Calu3 (cell line): Measurements from ENCODE around the gene GIT1. TPM values are rescaled to one million over a fixed set of nuclear protein-coding genes. Genes with fewer than 3 reads are reported as not detected.

Source experiments
- BruUV-seq: library from RNA; stranded (reverse); fragments of 400-500 nt; replicated peaks from 2 replicates; lab custom pipeline; 2021; lab: Mats Ljungman, UMichigan
- CTCF ChIA-PET: fragments of 300-600 bp; sonication (Branson Sonifier 250); formaldehyde crosslinking; loops from one replicate; lab custom pipeline; 2022; ENCODE audit warnings: antibody characterized with exemption; lab: Charles Lee
- DNase-seq: peaks from one replicate; pipeline ENCODE4 v3.0.0; 2022
- H3K27ac Mint-ChIP-seq: one replicate; pipeline ENCODE4 v1.8.0; 2022; ENCODE audit warnings: mixed read lengths; ENCODE audit not compliant: unreplicated experiment
- H3K27me3 Mint-ChIP-seq: one replicate; pipeline ENCODE4 v1.8.0; 2022; ENCODE audit warnings: mixed read lengths; ENCODE audit not compliant: unreplicated experiment
- H3K36me3 Mint-ChIP-seq: one replicate; pipeline ENCODE4 v1.8.0; 2022; ENCODE audit warnings: mild to moderate bottlenecking, moderate library complexity, mixed read lengths; ENCODE audit not compliant: insufficient read depth, unreplicated experiment
- H3K4me1 Mint-ChIP-seq: one replicate; pipeline ENCODE4 v1.8.0; 2022; ENCODE audit warnings: mild to moderate bottlenecking, low read depth, mixed read lengths; ENCODE audit not compliant: unreplicated experiment
- H3K4me3 Mint-ChIP-seq: one replicate; pipeline ENCODE4 v1.8.0; 2022; ENCODE audit warnings: mild to moderate bottlenecking, low read depth, moderate library complexity, mixed read lengths; ENCODE audit not compliant: unreplicated experiment
- H3K9me3 Mint-ChIP-seq: one replicate; pipeline ENCODE4 v1.8.0; 2022; ENCODE audit warnings: low read depth, mixed read lengths; ENCODE audit not compliant: unreplicated experiment
- CTCF ChIP-seq: fragments of 200-600 bp; IDR thresholded peaks from one replicate; pipeline ENCODE4 v1.8.0; 2022; ENCODE audit warnings: antibody characterized with exemption; ENCODE audit not compliant: unreplicated experiment
- intact Hi-C: fragments of 100-400 bp; cut with micrococcal nuclease; formaldehyde crosslinking; loops from one replicate; pipeline ENCODE4 v1.10.0; 2022; ENCODE audit not compliant: unreplicated experiment
- total RNA-seq: library from RNA; stranded (reverse); gene quantifications from 2 replicates; pipeline ENCODE4 v1.2.3, GENCODE V29; 2022

The GIT1 gene
- total RNA-seq, 1 experiment from 2014 or later: 47.7 TPM

DNA sequence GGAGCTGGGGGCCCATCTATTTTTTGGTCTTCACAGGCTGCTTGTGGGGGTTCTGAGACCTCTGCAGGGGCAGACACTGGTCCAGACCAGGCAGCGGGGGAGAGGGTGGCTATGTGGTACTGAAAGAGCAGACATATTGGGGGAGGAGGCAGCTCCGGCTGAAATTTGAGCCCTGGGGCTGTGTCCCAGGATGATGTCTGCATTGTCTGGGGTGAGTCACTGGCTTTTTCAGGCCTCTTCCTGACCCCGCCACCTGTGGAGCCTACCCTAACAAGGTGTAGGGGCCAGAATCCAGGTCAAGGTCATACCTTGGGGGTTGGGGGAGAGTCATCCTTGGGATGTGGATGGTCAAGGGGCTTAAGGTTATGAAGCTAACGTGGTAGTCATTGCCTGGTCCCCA lies 30.8 kb upstream of the GIT1 start:
- peaks cover 34% of the 10 kb centered on the region for H3K27me3 Mint-ChIP-seq
- DNase-seq: no peak
- no peak overlapping the region for H3K27ac Mint-ChIP-seq
- intact Hi-C loops: no loop called here
- CTCF ChIA-PET: no interaction called here
- peaks cover 16% of the 10 kb centered on the region for H3K36me3 Mint-ChIP-seq
- peaks cover 8% of the 10 kb centered on the region for H3K4me1 Mint-ChIP-seq
- BruUV-seq: no TSS peak
- TF ChIP-seq CTCF: no peak
- H3K4me3 Mint-ChIP-seq: no peak overlapping the region
- no peaks in the 10 kb centered on the region for H3K9me3 Mint-ChIP-seq

- Mint-ChIP-seq H3K9me3 (no peaks in the 10 kb centered on the region), H3K27me3 (peaks cover 37% of the 10 kb centered on the region), H3K4me3 (no peak overlapping the region), H3K4me1 (peaks cover 14% of the 10 kb centered on the region), H3K36me3 (peaks cover 20% of the 10 kb centered on the region), H3K27ac (no peak overlapping the region)
- no peak for TF ChIP-seq CTCF
- no TSS peak for BruUV-seq
- peak; percentile 15 for DNase-seq
- CTCF ChIA-PET: no interaction called here
- intact Hi-C loops: loop anchor here (5.0 kb wide), 1 partner anchor 37 kb away; no protein-coding TSS in a partner anchor
Measured at GRCh38 chr17:29619251-29619650, 29.8 kb upstream of the GIT1 start.

GRCh38 chr17:29618272-29619065 lies 29.0 kb upstream of the GIT1 start:
- no peak for DNase-seq
- peaks cover 20% of the 10 kb centered on the region for H3K36me3 Mint-ChIP-seq
- peaks cover 14% of the 10 kb centered on the region for H3K4me1 Mint-ChIP-seq
- CTCF ChIA-PET: interaction anchor here (0.6 to 2.6 kb wide), 15 partner anchors 22 to 507 kb away, joined by 3 to 36 read pairs (median 5); partner anchors contain the start of genes ABHD15 and ANKRD13B
- TF ChIP-seq CTCF: peak; percentile 3
- H3K9me3 Mint-ChIP-seq: no peaks in the 10 kb centered on the region
- no TSS peak for BruUV-seq
- H3K27me3 Mint-ChIP-seq: peaks cover 37% of the 10 kb centered on the region
- intact Hi-C loops: loop anchor here (5.0 kb wide), 1 partner anchor 36 kb away; no protein-coding TSS in a partner anchor
- H3K4me3 Mint-ChIP-seq: peak overlapping the region; percentile 81
- no peak overlapping the region for H3K27ac Mint-ChIP-seq

- Mint-ChIP-seq H3K4me1 (peaks cover 14% of the 10 kb centered on the region), H3K27ac (no peak overlapping the region), H3K36me3 (peaks cover 17% of the 10 kb centered on the region), H3K27me3 (peaks cover 37% of the 10 kb centered on the region), H3K9me3 (no peaks in the 10 kb centered on the region), H3K4me3 (peak overlapping the region; percentile 81)
- peak; percentile 90 for DNase-seq
- intact Hi-C loops: loop anchor here (5.0 kb wide), 1 partner anchor 35 kb away; no protein-coding TSS in a partner anchor
- no TSS peak for BruUV-seq
- peak; percentile 72 for TF ChIP-seq CTCF
- CTCF ChIA-PET: interaction anchor here (0.5 to 2.6 kb wide), 27 partner anchors 8 to 907 kb away, joined by 3 to 36 read pairs (median 4); partner anchors contain the start of genes ABHD15, ANKRD13B and TP53I13
Measured at GRCh38 chr17:29617481-29618271, 28.2 kb upstream of the GIT1 start.
